ENCODE results near the gene IL23A.
"Not testable (repeated sequence)": the region's sequence is repeated elsewhere in the genome, so short reads cannot be mapped to it uniquely, and the experiment has no call there.

The IL23A gene

DNA sequence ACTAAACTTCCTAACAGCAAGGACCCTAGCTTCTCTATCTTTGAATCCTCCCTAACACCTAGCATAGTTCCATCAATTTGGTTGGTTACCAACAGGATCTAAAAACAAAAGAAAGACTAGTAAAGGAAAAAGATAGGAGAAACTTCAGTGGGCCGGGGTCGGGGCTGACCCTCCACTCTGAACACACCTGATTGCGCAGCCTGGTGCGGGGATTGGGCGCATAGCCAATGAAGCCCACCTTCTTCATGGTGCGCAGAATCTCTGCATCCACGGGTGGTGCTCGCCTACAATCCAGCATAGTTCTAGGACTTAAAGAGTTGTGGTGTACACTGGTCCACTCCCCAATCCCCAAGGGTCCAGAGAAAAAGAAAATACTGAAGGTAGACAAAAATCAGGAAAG lies 12.6 kb upstream of the IL23A start:
- no peak for DNase-seq (ENCODE audit: low read depth)

DNA sequence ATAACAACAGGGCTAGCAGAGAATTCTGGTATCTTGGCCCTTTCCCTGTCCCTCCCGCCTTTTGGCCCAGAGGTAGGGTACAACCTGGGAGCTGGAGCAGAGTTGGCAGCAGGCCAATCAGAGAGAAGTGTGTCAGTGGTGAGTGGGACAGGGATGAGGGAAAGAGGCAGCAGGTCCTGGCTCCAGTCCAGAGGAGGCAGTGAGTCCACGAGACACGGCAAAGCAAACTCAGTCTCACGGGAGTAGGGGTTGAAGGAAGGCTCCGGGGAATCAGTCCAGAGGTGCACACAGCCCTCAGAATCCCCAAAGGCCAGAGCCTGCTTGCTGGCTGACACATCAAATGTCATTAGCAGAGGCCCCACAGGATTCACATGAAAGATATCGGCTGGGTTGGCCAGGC lies 12.2 kb upstream of the IL23A start:
- DNase-seq (ENCODE audit: low read depth) = no peak

DNA sequence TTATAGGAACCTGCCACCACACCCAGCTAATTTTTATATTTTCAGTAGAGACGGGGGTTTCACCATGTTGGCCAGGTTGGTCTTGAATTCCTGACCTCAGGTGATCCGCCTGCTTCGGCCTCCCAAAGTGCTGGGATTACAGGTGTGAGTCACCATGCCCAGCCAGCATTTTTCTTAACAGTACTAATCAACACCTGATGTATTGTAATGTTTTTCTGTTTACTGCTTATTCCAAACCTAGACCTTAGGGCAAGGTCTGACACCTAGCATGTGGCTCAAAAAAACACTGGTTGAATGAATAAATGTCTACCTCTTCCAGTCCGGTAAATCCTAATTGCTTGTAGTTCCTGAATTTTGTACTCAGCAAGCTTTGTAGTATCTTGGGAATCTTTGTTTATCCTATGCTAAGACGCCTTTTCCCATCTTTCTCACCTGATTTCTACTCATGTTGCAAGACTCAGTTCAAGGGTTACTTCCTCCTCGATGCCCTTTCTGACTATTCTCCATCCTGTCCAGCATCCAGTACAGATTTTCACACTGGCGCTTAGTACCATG lies 7.7 kb upstream of the IL23A start:
- no peak for DNase-seq (ENCODE audit: low read depth)

DNA sequence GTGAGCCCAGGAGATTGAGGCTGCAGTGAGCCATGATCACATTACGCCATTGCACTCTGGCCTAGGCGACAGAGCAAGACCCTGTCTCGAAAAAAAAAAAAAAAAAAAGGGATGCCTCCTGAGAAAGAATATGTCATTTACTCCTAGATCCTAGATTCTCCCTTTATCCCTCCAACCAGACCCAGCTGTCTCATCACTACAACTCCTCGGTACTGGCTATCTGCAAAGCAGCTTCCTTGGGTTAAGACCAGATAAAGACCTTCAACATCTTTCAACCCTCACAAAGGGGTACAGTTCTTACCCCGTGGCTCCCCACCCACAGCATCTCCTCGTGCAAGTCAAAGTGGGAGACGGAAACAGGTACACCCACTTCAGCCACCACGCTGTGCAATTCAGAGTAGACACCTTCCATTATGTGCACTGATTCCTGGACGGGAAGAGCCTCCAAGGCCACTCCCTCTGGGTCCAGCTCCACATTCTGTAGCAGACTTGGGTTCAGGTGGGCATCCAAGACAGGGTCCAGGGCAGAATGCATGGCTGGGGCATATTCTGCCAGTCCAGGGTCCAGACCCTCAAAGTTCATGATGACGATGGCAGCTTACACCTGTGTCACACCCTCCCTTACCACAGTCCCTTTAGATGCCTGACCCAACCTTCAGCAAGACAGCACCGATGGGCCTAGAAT lies 6.0 kb upstream of the IL23A start:
- DNase-seq (ENCODE audit: low read depth) = no peak

DNA sequence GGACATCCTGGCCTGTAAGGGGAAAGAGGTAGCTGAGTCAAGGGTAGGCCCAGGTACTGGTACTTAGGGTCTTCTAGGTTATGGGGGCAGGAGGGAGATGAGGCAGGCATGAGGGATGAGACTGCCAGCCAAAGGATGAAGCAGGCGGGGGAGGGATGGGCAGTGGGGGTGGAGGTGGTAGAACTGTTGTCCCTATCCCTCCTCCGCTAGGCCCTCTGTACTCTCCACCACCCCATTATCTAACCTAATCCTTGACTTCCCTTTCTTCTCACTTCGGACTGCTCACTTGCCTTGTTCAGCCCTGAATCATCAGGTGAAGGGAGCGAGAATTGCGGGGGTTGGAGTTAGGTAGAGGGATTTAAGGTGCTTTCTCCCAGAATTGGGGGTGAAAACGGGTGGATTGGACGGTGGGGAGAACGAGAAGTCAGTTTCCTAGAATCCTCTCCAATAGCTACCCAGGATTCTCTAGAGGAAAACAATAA lies 5.4 kb upstream of the IL23A start:
- DNase-seq (ENCODE audit: low read depth) = no peak

DNA sequence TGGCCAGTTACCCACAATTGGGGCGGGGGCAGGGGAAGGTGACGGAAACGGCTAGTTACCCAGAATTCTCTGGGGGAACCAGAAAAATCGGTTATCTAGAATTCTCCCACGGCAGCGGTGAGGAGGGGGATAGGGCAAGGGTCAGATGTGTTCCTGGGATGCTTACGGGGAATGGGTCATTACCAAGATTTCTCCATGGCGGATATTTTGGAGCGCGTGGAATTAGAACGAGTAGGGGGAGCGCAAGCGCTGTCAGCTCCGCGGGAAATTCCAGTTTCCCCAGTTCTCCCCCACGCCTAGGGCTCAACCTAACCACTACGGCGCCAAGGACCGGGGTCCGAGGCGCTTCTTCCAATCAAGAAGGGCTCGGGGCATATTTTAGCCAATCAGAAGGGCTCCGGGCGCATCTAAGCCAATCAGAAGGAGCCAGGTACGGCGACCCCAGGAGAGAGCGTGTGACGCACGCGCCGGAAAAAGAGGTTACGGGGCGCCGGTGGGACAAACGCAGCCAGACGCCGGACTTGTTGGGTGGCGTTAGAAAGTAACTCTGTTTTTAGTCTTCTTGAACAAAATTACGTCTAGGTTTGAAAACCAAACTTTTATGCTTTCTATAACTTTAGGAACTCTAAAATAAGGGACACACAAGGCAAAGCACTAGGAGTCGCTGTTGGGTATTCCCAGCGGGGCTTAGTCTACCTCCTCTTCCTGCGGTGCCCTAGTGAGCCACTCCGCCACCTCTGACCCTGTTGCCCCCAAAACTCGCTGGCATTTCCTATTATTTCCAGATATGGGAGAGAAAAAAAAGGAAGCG lies 4.8 kb upstream of the IL23A start, which contains the start of gene PAN2:
Gene PAN2 (minus strand): TSS at position 322 of the 811 bp plus-strand sequence. CDS start 906 bp downstream, outside the sequence.
- peak; percentile 85 for DNase-seq (ENCODE audit: low read depth)

DNA sequence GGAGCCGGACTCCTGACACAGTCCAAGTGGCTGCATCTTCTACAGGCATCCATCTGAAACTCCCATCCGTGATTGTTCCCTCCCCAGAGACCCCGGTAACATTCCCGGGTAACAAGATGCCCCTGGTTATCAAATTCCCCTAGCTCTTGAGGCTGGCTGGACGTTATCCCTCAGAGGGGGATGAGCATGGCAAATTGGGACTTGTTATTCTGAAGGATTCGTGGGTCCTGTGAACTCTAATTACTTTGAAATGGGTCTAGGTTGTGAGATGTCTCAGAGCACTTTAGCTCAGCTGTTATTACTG lies 4.2 kb upstream of the IL23A start:
- no peak for DNase-seq (ENCODE audit: low read depth)

DNA sequence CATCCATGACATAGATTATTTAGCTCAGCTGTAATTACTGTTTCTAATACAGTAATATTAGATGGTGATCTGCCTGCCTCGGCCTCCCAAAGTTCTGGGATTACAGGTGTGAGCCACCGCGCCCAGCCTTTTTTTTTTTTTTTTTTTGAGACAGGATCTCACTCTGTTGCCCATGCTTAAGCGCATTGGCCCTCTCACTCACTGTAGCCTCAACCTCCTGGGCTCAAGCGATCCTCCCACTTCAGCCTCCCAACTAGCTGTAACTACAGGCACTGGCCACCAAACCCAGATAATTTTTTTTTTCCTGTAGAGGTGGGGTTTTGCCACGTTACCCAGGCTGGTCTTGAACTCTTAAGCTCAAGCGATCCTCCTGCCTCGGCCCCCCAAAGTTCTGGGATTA lies 3.2 kb upstream of the IL23A start:
- not testable (repeated sequence) for DNase-seq (ENCODE audit: low read depth)

DNA sequence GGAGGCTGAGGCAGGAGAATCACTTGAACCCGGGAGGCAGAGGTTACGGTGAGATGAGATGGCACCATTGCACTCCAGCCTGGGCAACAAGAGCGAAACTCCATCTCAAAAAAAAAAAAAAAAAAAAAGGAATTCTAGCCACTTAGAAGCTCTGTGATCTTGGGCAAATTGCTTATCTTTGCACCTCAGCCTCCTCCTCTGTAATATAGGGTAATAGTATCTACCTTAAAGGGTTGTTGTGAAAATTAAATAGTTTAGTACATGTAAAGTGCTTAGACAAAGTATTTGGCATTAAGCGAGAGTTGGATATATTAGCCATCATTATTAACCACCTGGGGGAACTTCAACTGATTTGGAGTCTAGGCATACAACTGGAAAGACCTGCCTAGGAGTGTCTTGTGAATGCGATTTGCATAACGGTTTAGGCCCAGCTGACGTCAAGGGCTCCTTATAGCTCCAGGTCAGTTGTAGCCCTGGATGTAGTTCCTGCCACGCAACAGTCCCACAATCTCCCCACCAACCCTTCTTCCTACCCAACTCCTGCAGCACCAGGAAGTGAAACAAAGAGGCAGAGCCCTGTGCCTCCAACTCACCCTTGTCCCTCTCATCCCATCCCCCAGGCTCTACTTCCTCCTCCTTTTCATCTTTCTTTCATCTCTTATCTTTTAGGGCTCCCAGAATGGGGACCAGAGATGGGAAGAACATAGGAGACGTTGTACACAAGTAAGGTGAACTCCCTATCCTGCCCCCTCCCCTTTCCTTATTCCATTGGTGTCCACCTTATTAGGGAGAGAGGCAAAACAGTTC lies 2.1 kb upstream of the IL23A start:
- no peak for DNase-seq (ENCODE audit: low read depth)

DNA sequence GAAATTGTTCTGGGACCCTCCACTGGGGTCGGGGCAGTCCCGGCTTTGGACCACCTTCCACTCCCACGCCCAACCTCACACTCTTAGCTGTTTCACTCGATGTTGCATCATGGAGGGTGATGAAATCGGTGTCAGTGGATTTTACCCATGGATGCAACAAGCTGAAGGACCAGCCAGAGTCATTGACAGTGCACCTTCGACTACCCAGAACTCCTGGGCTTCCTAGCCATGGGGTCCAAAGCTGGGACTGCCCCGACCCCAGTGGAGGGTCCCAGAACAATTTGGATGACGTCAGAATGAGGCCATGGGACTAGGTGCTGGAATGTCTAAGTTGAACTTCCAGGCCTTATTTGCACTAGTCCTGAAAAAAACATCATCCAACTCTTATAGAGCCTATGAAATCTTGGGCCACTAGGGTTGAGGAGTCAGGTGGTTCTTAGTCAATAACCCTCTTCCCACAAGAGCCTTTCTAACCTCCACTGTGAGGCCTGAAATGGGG lies 882 bp upstream of the IL23A start:
- DNase-seq (ENCODE audit: low read depth) = no peak

DNA sequence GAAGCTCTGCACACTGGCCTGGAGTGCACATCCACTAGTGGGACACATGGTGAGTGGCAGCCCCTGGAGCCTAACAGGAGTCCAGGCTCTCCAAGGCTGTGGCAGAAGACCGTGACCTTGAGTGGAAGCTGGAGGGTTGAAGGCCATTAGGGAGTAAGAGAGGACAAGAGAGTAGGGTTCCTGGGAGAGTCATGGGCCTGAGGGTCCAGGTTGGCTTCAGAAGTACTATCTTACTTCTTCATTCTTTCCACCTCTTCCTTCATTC lies 406 bp downstream of the IL23A start:
- DNase-seq (ENCODE audit: low read depth) = no peak

DNA sequence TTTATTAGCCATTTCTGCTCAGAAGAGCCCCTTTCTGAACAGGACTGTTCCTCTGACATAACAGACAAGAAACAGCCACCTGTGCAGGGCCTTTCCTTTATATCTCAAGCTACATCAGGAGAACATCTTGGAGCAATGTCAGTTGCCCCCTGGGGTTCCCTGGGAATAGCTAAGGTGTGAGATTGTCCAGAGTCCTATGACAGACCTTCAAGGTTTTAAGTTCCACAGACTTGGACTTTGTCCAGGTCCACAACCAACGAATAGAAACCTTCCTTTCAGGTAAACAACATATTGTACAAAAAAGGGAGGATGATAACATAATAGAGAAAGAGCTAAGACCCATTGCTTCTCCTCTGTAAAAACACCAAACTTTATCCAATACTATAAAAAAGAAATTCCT lies 2.9 kb downstream of the IL23A start:
- DNase-seq (ENCODE audit: low read depth) = no peak

DNA sequence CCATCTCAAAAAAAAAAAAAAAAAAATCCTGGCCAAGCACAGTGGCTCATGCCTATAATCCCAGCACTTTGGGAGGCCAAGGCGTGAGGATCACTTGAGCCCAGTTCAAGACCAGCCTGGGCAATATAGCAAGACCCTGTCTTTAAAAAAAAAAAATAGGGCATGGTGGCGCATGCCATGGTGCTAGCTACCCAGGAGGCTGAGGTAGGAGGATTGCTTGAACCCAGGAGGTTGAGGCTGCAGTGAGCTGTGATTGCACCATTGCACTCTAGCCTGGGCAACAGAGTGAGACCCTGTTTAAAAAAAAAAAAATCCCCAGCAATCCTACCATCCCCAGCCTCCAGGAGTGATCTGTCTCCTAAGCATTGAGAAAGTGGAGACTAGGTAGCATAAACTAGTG lies 3.6 kb downstream of the IL23A start:
- DNase-seq (ENCODE audit: low read depth) = not testable (repeated sequence)

DNA sequence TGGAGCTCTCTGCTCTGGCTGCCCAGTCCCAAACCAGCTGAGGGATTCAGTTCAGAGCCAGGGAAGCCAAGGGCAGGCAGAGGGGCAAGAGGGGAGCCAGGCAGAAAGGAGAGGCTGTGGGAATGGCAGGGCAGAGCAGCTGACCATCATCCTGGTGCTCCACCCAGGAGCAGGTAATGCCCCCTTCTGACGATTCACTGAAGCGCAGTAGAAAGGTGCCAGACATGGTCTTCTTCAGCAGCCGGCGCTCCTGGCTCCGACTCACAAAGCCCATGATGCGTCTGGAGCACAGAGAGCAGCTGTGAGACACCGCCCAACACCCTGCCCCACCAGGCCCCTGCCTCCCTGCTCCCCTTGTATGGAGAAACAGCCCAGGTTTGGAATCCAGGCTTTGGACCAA lies 8.0 kb downstream of the IL23A start:
- DNase-seq (ENCODE audit: low read depth) = no peak

DNA sequence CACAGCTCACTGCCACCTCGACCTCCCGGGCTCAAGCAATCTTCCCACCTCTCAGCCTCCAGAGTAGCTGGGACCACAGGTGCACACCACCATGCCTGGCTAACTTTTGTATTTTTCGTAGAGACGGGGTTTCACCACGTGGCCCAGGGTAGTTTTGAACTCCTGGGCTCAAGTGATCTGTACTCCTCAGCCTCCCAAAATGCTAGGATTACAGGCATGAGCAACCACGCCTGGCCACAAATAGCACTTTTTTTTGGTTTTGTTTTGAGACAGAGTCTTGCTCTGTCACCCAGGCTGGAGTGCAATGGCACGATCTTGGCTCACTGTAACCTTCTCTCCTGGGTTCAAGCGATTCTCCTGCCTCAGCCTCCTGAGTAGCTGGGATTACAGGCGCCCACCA lies 8.6 kb downstream of the IL23A start:
- not testable (repeated sequence) for DNase-seq (ENCODE audit: low read depth)

DNA sequence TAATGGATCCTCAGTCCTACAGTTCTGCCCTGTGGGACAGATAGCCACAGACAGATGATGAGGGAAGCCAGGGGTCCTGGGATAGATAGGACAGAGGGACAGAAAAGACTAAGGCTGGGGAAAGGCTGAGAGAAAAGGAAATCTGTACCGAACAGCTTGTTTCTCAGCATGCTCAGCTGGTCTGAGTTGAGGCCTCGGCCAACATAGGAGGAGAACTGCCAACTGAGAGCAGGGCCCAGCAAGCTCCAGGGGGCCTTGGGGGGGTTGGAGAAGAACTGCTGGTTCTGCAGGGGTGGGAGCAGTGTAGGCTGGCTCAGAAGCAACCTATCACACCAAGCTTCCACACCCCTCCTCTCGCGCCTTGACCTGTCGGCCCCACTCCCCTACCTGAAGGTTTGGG lies 10.1 kb downstream of the IL23A start:
- DNase-seq (ENCODE audit: low read depth) = no peak

DNA sequence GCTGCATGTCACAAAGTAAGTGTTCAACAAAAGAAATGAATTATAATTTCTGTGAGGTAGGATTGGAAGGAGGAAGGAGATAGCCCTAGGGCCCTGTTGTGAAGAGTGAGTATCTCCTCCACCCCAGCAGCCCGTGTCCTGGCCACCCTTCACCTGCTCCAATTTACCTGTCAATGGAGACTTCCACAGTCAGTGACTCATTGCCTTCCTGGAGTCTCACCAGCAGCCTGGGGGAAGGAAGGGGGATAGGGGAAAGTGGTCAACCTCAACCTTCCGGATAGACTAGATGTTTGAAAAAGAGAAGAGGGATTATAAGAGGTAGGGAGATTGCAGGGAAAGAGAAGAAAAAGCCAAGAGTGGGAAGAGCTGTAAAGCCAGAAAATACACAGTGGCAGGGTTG lies 12.0 kb downstream of the IL23A start:
- no peak for DNase-seq (ENCODE audit: low read depth)

DNA sequence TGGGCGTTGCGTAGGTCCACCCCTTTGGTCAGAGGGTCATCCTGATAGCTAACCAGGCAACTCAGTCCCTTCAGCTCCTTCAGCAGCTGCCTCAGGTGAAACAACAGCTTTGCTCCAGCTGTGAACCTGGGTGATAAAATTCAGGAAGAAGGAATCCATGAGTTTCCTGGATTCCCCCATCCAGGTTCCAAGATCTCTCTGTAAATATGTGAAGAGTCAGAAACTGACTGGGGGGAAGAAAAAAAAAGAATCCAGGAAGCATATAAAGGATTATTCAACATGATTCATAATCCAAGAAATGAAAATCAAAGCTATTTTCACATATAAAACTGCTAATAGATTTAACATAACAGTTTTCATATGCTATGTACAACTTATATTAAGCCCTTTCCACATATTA lies 12.6 kb downstream of the IL23A start:
- no peak for DNase-seq (ENCODE audit: low read depth)

DNA sequence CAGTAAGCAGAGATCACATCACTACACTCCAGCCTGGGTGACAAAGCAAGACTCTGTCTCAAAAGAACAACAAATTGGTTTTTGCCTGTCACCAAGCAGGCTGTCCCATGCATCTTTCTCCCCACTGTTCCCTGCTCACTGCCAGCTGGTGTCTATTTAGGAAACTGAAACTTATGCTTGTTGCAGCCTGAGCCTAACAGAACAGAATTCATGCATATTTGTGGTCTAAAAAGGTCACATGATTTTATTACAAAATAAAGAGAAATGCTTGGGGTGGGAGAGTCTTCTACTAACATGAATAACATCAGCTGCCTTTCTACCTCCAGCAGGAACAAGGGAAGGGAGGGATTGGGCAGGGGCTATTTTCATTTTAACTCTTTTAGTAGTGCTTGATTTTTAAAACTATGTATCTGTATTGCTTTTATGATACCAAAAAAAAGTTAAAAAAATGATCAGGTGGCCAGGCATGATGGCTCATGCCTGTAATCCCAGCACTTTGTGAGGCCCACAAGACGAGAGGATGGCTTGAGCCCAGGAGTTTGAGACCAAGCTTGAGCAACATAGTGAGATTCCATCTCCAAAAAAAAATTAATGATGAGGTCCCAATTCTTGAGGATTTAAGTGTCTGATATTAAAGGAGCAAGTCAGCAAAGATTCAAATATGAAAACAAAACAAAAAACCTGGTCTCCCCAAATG lies 20.3 kb downstream of the IL23A start:
- DNase-seq (ENCODE audit: low read depth) = no peak

DNA sequence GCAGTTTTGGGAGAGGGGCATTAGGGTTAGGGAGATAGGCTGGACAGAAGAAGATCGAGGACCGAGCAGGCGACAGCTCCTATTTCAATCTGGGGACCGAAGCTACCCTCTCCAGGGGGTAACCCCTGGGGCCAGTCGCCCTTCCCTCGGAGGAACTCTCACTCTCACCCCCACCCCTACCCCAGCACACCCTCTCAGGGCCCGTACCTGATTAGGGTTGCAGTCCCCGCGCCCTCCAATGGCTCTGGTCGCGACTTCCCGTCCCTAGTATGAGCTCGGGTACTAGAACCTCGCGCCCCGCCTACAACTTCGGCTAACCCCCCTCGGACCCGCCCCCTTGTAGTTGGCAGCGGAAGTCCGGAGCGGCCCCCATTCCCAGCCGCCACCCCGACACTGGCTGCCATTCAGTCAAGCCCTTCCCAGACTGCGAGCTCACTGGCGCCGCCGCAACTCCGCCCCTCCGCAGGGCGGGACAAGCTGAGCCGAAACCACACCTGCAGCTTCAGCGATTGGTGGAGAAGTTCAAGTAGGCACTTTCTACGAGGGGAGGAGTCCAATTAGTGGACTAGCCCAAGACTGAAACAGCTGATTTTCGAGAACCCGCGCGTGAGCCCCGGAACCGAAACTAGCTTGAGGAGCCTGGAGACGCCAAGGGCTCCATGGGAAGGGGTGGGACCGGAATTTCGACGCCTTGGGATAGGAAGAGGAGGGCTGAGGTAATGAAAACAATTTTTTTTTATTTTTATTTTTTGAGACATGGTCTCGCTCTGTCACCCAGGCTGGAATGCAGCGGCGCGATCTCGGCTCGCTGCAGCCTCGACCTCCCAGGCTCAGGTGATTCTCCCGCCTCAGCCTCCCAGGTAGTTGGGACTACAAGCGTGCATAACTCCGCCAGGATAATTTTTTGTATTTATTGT lies 21.4 kb downstream of the IL23A start, which contains the start of gene STAT2:
Gene STAT2 (minus strand): TSS at position 257 of the 917 bp plus-strand sequence. CDS start 3,536 bp downstream, outside the sequence.
- peak; percentile 99 for DNase-seq (ENCODE audit: low read depth)
